ENCODE results near the gene LEKR1. TPM values are rescaled to one million over a fixed set of nuclear protein-coding genes. Genes with fewer than 3 reads are reported as not detected.
A peak's percentile ranks its signal among the peaks of the same experiment; 100 is the strongest.

LEKR1 gene
- total and polyA plus RNA-seq, 2 donors (not counting 3 experiments of a cell fraction or from before 2014, with no cell fraction given): 0.07 to 0.64 TPM

GRCh38 chr3:156792114-156792513 is 34.0 kb upstream of the LEKR1 start:
- dilution Hi-C loops (cut with MboI; ENCODE audit: extremely low pct_ligation_motif_present, low sequenced_read_pairs) (no loop called here), intact Hi-C loops (cut with micrococcal nuclease) (no loop called here)
- no TSS peak for BruUV-seq (replicated peaks)
- H3K9me3 ChIP-seq (replicated peaks; ENCODE audit: control insufficient read depth, insufficient read depth, low read length): no peaks in the 10 kb centered on the region
- no peaks in the 10 kb centered on the region for H3K9me1 ChIP-seq (replicated peaks; ENCODE audit: control insufficient read depth, extremely low read depth, insufficient read depth, low read length)
- POLR2A ChIA-PET: no interaction called here
- TF ChIP-seq EZH2 (IDR thresholded peaks at IDR 0.05; ENCODE audit: borderline replicate concordance, low read depth, low read length, severe bottlenecking) (no peak), JUN (IDR thresholded peaks at IDR 0.05; ENCODE audit: borderline replicate concordance, insufficient read depth, insufficient read length, low read depth) (no peak), CTCF (IDR thresholded peaks at IDR 0.05; ENCODE audit: extremely low read depth in 1 of 2, insufficient read depth in 1 of 2, low read depth in 1 of 2, low read length in 2 of 2) (no peak), MYC (IDR thresholded peaks at IDR 0.05; ENCODE audit: low read depth, low read length) (no peak), POLR2A (IDR thresholded peaks at IDR 0.05; ENCODE audit: low read depth, low read length) (no peak), GATA2 (IDR thresholded peaks at IDR 0.05; ENCODE audit: insufficient read depth, insufficient read length, low read depth, low read length) (no peak), MAX (IDR thresholded peaks at IDR 0.05; ENCODE audit: insufficient read depth, insufficient read length) (no peak), FOS (IDR thresholded peaks at IDR 0.05; ENCODE audit: borderline replicate concordance, insufficient read depth, low read length) (no peak), POLR2AphosphoS5 (IDR thresholded peaks at IDR 0.05; ENCODE audit: insufficient read depth, low read depth, low read length) (no peak)
- no peak overlapping the region for H3K9ac ChIP-seq (replicated peaks; ENCODE audit: extremely low read depth, insufficient read depth, low read length)
- CTCF ChIA-PET: interaction anchor here (1.3 kb wide), 1 partner anchor 25 kb away, joined by 3 read pairs; no protein-coding TSS in a partner anchor
- no peak overlapping the region for H2AFZ ChIP-seq (ENCODE audit: low read depth, low read length)
- no peak for FAIRE-seq
- peaks cover 26% of the 10 kb centered on the region for H3K4me1 ChIP-seq (ENCODE audit: control insufficient read depth, extremely low read depth, insufficient read depth, low read length)
- H3K79me2 ChIP-seq (ENCODE audit: control insufficient read depth, insufficient read depth, low read length): no peaks in the 10 kb centered on the region
- no peak overlapping the region for H3K4me2 ChIP-seq (ENCODE audit: insufficient read depth, low read length)
- H3K4me3 ChIP-seq (replicated peaks in 1 of 3; ENCODE audit: insufficient read depth in 1 of 3, low read depth in 1 of 3, low read length in 3 of 3): no peak overlapping the region
- H4K20me1 ChIP-seq (replicated peaks; ENCODE audit: control insufficient read depth, extremely low read depth, insufficient read depth, low read length): no peaks in the 10 kb centered on the region
- no peak for DNase-seq (ENCODE audit: low read depth, low spot score)
- H3K27me3 ChIP-seq (ENCODE audit: control insufficient read depth in 2 of 2, insufficient read depth in 2 of 2, low read length in 2 of 2): no peaks in the 10 kb centered on the region
- H3K27ac ChIP-seq (ENCODE audit: insufficient read depth, low read depth, low read length): peak overlapping the region; percentile 6
- no peaks in the 10 kb centered on the region for H3K36me3 ChIP-seq (ENCODE audit: control insufficient read depth in 2 of 2, extremely low read depth in 1 of 2, insufficient read depth in 2 of 2, low read length in 2 of 2)

All from endothelial cell of umbilical vein (primary cell).